Fibroblast of lung (primary cell): Measurements from ENCODE around the gene ZNF322.

Experiments used
- EZH2 ChIP-seq: IDR thresholded peaks from 2 replicates; pipeline ENCODE4 v1.5.1; 2012; ENCODE audit warnings: low read length, control low read depth, mild to moderate bottlenecking; ENCODE audit errors: missing control alignments
- TF ChIP-seq, protein P1 (sequence below), 2 donors: IDR thresholded peaks in 1 of 2; conservative IDR thresholded peaks in 1 of 2; 1 replicate in 1 of 2; 2 replicates in 1 of 2; pipeline ENCODE4 v1.5.1; 2011 to 2012; ENCODE audit warnings: low read length in 2 of 2, control low read depth in 1 of 2, inconsistent platforms in 1 of 2, low read depth in 1 of 2, mild to moderate bottlenecking in 1 of 2

DNA sequence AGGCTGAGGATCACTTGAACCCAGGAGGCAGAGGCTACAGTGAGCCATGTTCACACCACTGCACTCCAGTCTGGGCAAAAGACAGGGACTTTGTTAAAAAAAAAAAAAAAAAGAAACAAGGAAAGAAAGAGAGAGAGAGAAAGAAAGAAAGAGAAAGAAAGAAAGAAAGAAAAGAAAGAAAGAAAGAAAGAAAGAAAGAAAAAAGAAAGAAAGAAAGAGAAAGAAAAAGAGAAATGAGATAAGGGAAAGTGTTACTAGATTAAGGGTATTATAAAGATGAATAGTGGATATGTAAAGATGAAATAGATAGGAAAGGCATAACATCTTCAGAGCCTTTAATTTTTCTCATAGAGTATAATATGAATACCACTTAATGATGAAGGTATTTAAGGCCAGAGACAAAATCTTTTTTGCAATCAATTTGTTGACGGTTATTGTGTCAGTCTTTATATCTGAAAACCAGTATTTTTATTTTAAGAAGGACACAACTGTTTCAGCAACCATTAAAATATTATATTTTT, 36.1 kb downstream of the ZNF322 start:
- TF ChIP-seq, protein P1, sequence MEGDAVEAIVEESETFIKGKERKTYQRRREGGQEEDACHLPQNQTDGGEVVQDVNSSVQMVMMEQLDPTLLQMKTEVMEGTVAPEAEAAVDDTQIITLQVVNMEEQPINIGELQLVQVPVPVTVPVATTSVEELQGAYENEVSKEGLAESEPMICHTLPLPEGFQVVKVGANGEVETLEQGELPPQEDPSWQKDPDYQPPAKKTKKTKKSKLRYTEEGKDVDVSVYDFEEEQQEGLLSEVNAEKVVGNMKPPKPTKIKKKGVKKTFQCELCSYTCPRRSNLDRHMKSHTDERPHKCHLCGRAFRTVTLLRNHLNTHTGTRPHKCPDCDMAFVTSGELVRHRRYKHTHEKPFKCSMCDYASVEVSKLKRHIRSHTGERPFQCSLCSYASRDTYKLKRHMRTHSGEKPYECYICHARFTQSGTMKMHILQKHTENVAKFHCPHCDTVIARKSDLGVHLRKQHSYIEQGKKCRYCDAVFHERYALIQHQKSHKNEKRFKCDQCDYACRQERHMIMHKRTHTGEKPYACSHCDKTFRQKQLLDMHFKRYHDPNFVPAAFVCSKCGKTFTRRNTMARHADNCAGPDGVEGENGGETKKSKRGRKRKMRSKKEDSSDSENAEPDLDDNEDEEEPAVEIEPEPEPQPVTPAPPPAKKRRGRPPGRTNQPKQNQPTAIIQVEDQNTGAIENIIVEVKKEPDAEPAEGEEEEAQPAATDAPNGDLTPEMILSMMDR (conservative IDR thresholded peaks at IDR 0.05 in 1 of 2, IDR thresholded peaks at IDR 0.05 in 1 of 2; ENCODE audit: low read depth in 1 of 2, low read length in 2 of 2) = no peak
- TF ChIP-seq EZH2 = no peak
